Esophagus muscularis mucosa (tissue), 4 donors: ENCODE data around the gene CPLX1. TPM values are rescaled to one million over a fixed set of nuclear protein-coding genes. Genes with fewer than 3 reads are reported as not detected.

ENCODE experiments used
- DNase-seq: peaks from one replicate; pipeline ENCODE4 v3.0.0-alpha.2; 2017; ENCODE audit errors: extremely low spot score
- H3K27ac ChIP-seq, 4 donors: fragments of 200-600 bp; sonication (generic); replicated peaks in 1 of 4; 1 replicate in 3 of 4; 2 replicates in 1 of 4; pipeline ENCODE4 v1.5.1; 2016 to 2019; ENCODE audit warnings: mild to moderate bottlenecking in 1 of 4
- H3K27me3 ChIP-seq, 4 donors: fragments of 200-600 bp; sonication (generic); one replicate each; pipeline versions ENCODE4 v1.5.1 to v1.6.0; 2016 to 2019
- H3K36me3 ChIP-seq, 4 donors: fragments of 200-600 bp; sonication (generic); one replicate each; pipeline ENCODE4 v1.5.1; 2016 to 2019
- H3K4me1 ChIP-seq, 4 donors: fragments of 200-600 bp; sonication (generic); one replicate each; pipeline ENCODE4 v1.5.1; 2016 to 2019
- H3K4me3 ChIP-seq, 4 donors: fragments of 200-600 bp; sonication (generic); 1 replicate in 2 of 4; 2 replicates in 2 of 4; pipeline ENCODE4 v1.5.1; 2016 to 2019; ENCODE audit warnings: mild to moderate bottlenecking in 4 of 4, moderate library complexity in 1 of 4
- H3K9me3 ChIP-seq, 4 donors: fragments of 200-600 bp; sonication (generic); 1 replicate in 3 of 4; 2 replicates in 1 of 4; pipeline ENCODE4 v1.5.1; 2016 to 2019
- CTCF ChIP-seq, 3 experiments: fragments of 200-600 bp in 2 of 3; fragments of 450-650 bp in 1 of 3; sonication (generic) in 2 of 3; IDR thresholded peaks; one replicate each; pipeline ENCODE4 v1.5.1; 2017 to 2019; ENCODE audit warnings: antibody characterized with exemption in 3 of 3, mild to moderate bottlenecking in 2 of 3, moderate library complexity in 1 of 3
- EP300 ChIP-seq: sonication (generic); formaldehyde crosslinking; IDR thresholded peaks from one replicate; pipeline ENCODE4 v1.6.1; 2017; ENCODE audit warnings: antibody characterized with exemption
- POLR2A ChIP-seq: fragments of 450-650 bp; IDR thresholded peaks from one replicate; pipeline ENCODE4 v1.6.1; 2017; ENCODE audit warnings: antibody characterized with exemption, moderate library complexity, mild to moderate bottlenecking, low read depth
- POLR2AphosphoS5 ChIP-seq, 2 donors: sonication (generic); formaldehyde crosslinking; IDR thresholded peaks; one replicate each; pipeline ENCODE4 v1.6.1; 2017; ENCODE audit warnings: antibody characterized with exemption in 2 of 2
- WGBS: methylation state at CpG from one replicate; pipeline ENCODE4 v1.1.5; 2018; 5-methylcytosine and 5-hydroxymethylcytosine counted together
- intact Hi-C: fragments of 100-400 bp; cut with DNase I; formaldehyde crosslinking; loops from one replicate; pipeline ENCODE4 v1.15.1; 2023
- total RNA-seq, 4 donors: library from RNA; depleted of rRNA; stranded (reverse); fragments of >200 nt; gene quantifications; one replicate each; pipeline versions ENCODE4 v1.1.0 to v1.2.1, GENCODE V29; 2016

The CPLX1 gene
- total RNA-seq, 4 donors from 2014 or later = 1.1 to 1.6 (median 1.3) TPM

DNA sequence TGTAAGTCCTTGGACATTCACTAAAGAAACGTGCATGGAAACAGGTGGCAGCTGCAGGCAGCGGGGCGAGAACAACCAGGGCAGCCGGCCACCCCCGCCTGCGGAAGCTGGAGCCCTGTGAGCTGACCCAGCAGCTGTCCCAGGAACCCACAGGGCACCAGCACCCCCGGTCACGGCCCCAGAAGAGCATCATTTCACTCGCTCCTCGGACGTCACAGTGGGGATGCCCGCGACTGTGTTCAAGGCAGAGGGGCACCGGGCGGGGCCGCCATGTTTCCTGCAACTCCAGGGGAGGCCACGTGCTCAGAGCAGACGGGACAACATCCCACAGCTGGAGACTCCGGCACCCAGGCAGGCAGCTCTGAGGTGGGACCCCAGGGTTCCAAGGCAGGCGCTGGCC is 45.0 kb upstream of the CPLX1 start:
- H3K27ac ChIP-seq = no peak overlapping the region

GRCh38 chr4:869776-870175 is 43.8 kb upstream of the CPLX1 start:
- no peaks in the 10 kb centered on the region for H3K27me3 ChIP-seq
- H3K36me3 ChIP-seq = peaks cover 62 to 98% (median 93%) of the 10 kb centered on the region in 4 donors
- intact Hi-C loops = no loop called here
- H3K4me1 ChIP-seq = no peaks in the 10 kb centered on the region
- no peak for DNase-seq
- WGBS = 93% methylated on average over 15 of the region's 15 CpGs
- no peaks in the 10 kb centered on the region for H3K9me3 ChIP-seq
- no peak for TF ChIP-seq POLR2AphosphoS5 (IDR thresholded peaks at IDR 0.05)
- TF ChIP-seq EP300 = no peak
- TF ChIP-seq CTCF (IDR thresholded peaks at IDR 0.05) = no peak
- no peak overlapping the region for H3K27ac ChIP-seq
- no peak overlapping the region for H3K4me3 ChIP-seq

More for the DNA sequence above, 45.0 kb upstream of the CPLX1 start:
- 97% methylated on average over 12 of the region's 20 CpGs for WGBS
- intact Hi-C loops = no loop called here
- Histone ChIP-seq H3K27me3 (no peaks in the 10 kb centered on the region), H3K9me3 (no peaks in the 10 kb centered on the region), H3K4me3 (no peak overlapping the region), H3K4me1 (no peaks in the 10 kb centered on the region), H3K36me3 (peaks cover 56 to 98% (median 93%) of the 10 kb centered on the region in 4 donors)
- DNase-seq = no peak
- TF ChIP-seq EP300 = no peak
- no peak for TF ChIP-seq POLR2A
- TF ChIP-seq POLR2AphosphoS5 (IDR thresholded peaks at IDR 0.05) = no peak
- no peak for TF ChIP-seq CTCF (IDR thresholded peaks at IDR 0.05)

DNA sequence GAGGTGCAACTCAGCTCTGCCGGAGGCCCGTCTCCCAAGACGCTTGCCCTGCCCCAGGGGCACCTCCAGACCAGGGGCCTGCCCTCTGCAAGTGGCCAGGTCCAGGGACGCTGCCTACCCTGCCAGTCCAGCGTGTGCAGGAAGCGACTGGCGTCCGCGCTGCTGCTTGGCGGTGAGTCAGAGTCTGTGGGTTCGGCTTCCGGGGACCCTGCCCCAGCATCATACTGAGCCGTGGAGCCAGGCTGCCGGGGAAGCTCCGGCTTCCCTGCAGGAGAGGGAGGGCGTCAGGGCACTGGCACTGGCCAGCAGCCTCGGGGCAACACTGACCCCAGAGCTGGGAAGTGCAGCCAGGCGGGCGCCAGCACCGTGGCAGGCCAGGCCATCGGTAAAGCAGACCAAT is 42.5 kb upstream of the CPLX1 start:
- intact Hi-C loops = no loop called here

GRCh38 chr4:867526-868250 is 41.8 kb upstream of the CPLX1 start:
- Histone ChIP-seq H3K9me3 (no peaks in the 10 kb centered on the region), H3K27me3 (no peaks in the 10 kb centered on the region), H3K36me3 (peaks cover 71 to 98% (median 94%) of the 10 kb centered on the region in 4 donors), H3K27ac (no peak overlapping the region), H3K4me3 (no peak overlapping the region), H3K4me1 (no peaks in the 10 kb centered on the region)
- no peak for DNase-seq
- TF ChIP-seq EP300 (no peak), POLR2AphosphoS5 (IDR thresholded peaks at IDR 0.05) (no peak), POLR2A (no peak), CTCF (IDR thresholded peaks at IDR 0.05) (no peak)
- WGBS = 95% methylated on average over 16 of the region's 26 CpGs
- intact Hi-C loops = no loop called here

More for the DNA sequence above, 42.5 kb upstream of the CPLX1 start:
- Histone ChIP-seq H3K36me3 (peaks cover 65 to 98% (median 94%) of the 10 kb centered on the region in 4 donors), H3K4me1 (no peaks in the 10 kb centered on the region), H3K27me3 (no peaks in the 10 kb centered on the region), H3K9me3 (no peaks in the 10 kb centered on the region), H3K27ac (no peak overlapping the region), H3K4me3 (no peak overlapping the region)
- 97% methylated on average over 17 of the region's 21 CpGs for WGBS
- DNase-seq = no peak
- no peak for TF ChIP-seq EP300
- TF ChIP-seq POLR2AphosphoS5 (IDR thresholded peaks at IDR 0.05) = no peak
- no peak for TF ChIP-seq POLR2A

- H3K4me3 ChIP-seq = no peak overlapping the region
- no peaks in the 10 kb centered on the region for H3K9me3 ChIP-seq
- no peaks in the 10 kb centered on the region for H3K4me1 ChIP-seq
- H3K27ac ChIP-seq = no peak overlapping the region
- 84% methylated on average over 9 of the region's 28 CpGs for WGBS
- H3K36me3 ChIP-seq = peaks cover 68 to 98% (median 93%) of the 10 kb centered on the region in 4 donors
- no peak for DNase-seq
- intact Hi-C loops = no loop called here
- TF ChIP-seq CTCF (IDR thresholded peaks at IDR 0.05) = no peak
- no peak for TF ChIP-seq EP300
- no peak for TF ChIP-seq POLR2A
- no peak for TF ChIP-seq POLR2AphosphoS5 (IDR thresholded peaks at IDR 0.05)
- H3K27me3 ChIP-seq = no peaks in the 10 kb centered on the region
Measured at GRCh38 chr4:866761-867390, 40.9 kb upstream of the CPLX1 start.
